Muscle layer of colon (tissue), 2 donors: ENCODE results near the gene XYLT1.
A peak's percentile ranks its signal among the peaks of the same experiment; 100 is the strongest.
"Not testable (repeated sequence)": the region's sequence is repeated elsewhere in the genome, so short reads cannot be mapped to it uniquely, and the experiment has no call there.

ENCODE experiments used
- H3K27ac ChIP-seq: one replicate; pipeline ENCODE4 v1.7.0; 2013; ENCODE audit warnings: low read depth, mild to moderate bottlenecking, low read length, moderate library complexity
- H3K27me3 ChIP-seq, 2 donors: one replicate each; pipeline ENCODE4 v1.7.0; 2013; ENCODE audit warnings: low read length in 2 of 2, mild to moderate bottlenecking in 2 of 2; ENCODE audit not compliant: insufficient read depth in 2 of 2, control insufficient read depth in 1 of 2
- H3K36me3 ChIP-seq: one replicate; pipeline ENCODE4 v1.7.0; 2013; ENCODE audit warnings: mild to moderate bottlenecking, low read length; ENCODE audit not compliant: insufficient read depth
- H3K4me1 ChIP-seq: one replicate; pipeline ENCODE4 v1.7.0; 2013; ENCODE audit warnings: mild to moderate bottlenecking, low read length; ENCODE audit not compliant: insufficient read depth
- H3K4me3 ChIP-seq, 2 donors: one replicate each; pipeline ENCODE4 v1.7.0; 2013; ENCODE audit warnings: low read length in 2 of 2, low read depth in 1 of 2, mild to moderate bottlenecking in 1 of 2, moderate library complexity in 1 of 2
- H3K9ac ChIP-seq: one replicate; pipeline ENCODE4 v1.7.0; 2013; ENCODE audit warnings: low read length
- H3K9me3 ChIP-seq: one replicate; pipeline ENCODE4 v1.7.0; 2013; ENCODE audit warnings: mild to moderate bottlenecking, low read length
- donor health status: abdominal sarcoma.
- donor health status: Adenocarcinoma of cecum.

The XYLT1 gene

DNA sequence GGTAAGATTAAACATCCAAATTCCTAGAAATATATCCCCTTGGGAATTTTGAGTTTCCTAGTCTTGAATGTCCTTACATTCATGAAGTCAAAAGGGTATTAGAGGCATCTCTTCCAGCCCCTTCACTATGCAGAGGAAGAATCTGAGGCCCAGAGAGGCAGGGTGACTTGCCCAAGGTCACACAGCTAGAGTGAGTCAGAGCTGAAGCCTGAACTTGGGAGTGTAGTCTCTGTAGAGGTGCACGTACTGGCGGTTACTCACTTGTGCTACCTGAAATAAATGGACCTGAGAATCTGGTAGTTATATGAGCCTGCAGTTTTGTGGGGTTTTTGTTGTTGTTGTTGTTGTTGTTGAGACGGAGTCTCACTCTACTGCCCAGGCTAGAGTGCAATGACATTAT is 164.0 kb downstream of the XYLT1 start:
- peaks cover 88% of the 10 kb centered on the region for H3K4me1 ChIP-seq
- H3K9ac ChIP-seq = no peak overlapping the region
- H3K9me3 ChIP-seq = no peaks in the 10 kb centered on the region
- no peak overlapping the region for H3K4me3 ChIP-seq
- H3K27me3 ChIP-seq = no peaks in the 10 kb centered on the region
- H3K27ac ChIP-seq = peak overlapping the region; percentile 56
- H3K36me3 ChIP-seq = no peaks in the 10 kb centered on the region

DNA sequence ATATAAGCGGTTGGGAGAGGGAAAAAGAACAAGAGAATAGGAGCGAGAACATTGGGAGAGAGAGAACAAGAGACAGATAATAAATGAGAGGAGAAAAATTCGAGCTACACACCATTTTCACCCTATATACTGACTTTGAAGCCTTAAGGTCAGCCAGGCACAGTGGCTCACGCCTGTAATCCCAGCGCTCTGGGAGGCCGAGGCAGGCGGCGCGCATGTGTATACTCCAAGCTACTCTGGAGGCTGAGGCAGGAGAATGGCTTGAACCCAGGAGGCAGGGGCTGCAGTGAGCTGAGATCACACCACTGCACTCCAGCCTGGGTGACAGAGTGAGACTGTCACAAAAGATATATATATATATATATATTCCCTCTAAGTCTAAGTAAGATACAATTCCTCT is 164.5 kb downstream of the XYLT1 start:
- H3K9ac ChIP-seq, H3K36me3 ChIP-seq, H3K27me3 ChIP-seq, H3K4me3 ChIP-seq, H3K9me3 ChIP-seq: not testable (repeated sequence)
- Histone ChIP-seq H3K27ac (peak overlapping the region; percentile 57), H3K4me1 (peaks cover 82% of the 10 kb centered on the region)

DNA sequence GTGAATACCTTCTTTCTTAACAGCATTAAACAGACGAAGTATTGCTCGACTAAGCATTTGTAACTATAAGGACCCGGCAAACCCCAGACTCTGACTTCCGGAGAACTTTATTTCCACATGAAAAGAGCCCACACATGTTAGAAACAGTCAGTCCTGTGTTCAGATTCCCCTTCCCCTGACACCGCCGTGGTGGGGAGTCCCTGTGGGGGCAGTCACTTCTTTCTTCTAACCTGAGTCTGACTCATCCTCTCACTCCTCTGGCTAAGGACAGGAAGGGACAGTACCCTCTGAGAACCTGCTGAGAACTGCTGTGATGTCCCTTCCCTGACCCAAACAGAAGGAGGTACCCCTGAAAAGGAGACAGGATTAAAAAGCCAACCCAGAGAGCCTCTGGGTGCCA is 165.1 kb downstream of the XYLT1 start:
- Histone ChIP-seq H3K9ac (no peak overlapping the region), H3K4me3 (no peak overlapping the region), H3K27me3 (no peaks in the 10 kb centered on the region), H3K27ac (peak overlapping the region; percentile 57), H3K4me1 (peaks cover 77% of the 10 kb centered on the region), H3K9me3 (no peaks in the 10 kb centered on the region), H3K36me3 (no peaks in the 10 kb centered on the region)

DNA sequence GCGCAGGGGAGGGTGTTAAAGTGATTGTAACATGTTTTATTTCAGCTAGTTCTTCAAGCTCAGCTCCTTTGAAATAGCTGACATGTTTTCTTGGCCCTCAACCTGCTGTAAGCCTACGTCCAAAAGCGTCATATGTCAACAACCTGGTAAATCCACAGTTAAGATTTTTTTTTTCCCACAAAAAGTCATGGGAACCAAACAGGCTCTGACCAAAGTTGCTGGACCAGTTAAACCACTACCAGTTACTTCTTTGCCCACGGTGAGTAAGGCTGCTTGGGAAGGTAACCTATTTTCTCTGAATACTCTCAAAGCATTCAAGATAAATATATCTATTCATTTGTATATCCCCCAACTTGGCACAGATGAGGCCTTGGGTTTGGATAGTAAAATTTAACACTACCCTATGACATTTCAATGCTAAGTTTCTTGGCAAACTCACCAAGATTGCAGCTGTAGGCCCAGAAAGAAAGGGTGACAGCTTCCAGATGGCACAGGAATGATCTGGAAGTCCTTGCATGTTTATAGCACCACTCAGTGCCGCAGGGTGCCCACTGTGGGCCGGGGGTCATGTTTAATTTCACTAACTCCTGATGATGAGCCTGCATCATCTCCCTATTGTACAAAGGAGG is 166.2 kb downstream of the XYLT1 start:
- H3K4me3 ChIP-seq = no peak overlapping the region
- H3K36me3 ChIP-seq = no peaks in the 10 kb centered on the region
- peaks cover 75% of the 10 kb centered on the region for H3K4me1 ChIP-seq
- H3K9ac ChIP-seq = no peak overlapping the region
- H3K27me3 ChIP-seq = no peaks in the 10 kb centered on the region
- H3K9me3 ChIP-seq = no peaks in the 10 kb centered on the region
- peak overlapping the region; percentile 69 for H3K27ac ChIP-seq

- Histone ChIP-seq H3K27me3 (no peaks in the 10 kb centered on the region), H3K9ac (peak overlapping the region; percentile 2), H3K27ac (peak overlapping the region; percentile 69), H3K36me3 (no peaks in the 10 kb centered on the region), H3K4me3 (no peak overlapping the region), H3K4me1 (peaks cover 75% of the 10 kb centered on the region), H3K9me3 (no peaks in the 10 kb centered on the region)
Observed at GRCh38 chr16:17304106-17304490, 166.7 kb downstream of the XYLT1 start.

GRCh38 chr16:17303101-17303500 is 167.7 kb downstream of the XYLT1 start:
- no peak overlapping the region for H3K4me3 ChIP-seq
- H3K9me3 ChIP-seq = no peaks in the 10 kb centered on the region
- H3K27me3 ChIP-seq = no peaks in the 10 kb centered on the region
- peaks cover 70% of the 10 kb centered on the region for H3K4me1 ChIP-seq
- peak overlapping the region; percentile 69 for H3K27ac ChIP-seq
- no peak overlapping the region for H3K9ac ChIP-seq
- no peaks in the 10 kb centered on the region for H3K36me3 ChIP-seq

- no peaks in the 10 kb centered on the region for H3K9me3 ChIP-seq
- no peaks in the 10 kb centered on the region for H3K27me3 ChIP-seq
- H3K4me3 ChIP-seq = no peak overlapping the region
- no peak overlapping the region for H3K27ac ChIP-seq
- no peak overlapping the region for H3K9ac ChIP-seq
- no peaks in the 10 kb centered on the region for H3K36me3 ChIP-seq
- peaks cover 68% of the 10 kb centered on the region for H3K4me1 ChIP-seq
Observed at GRCh38 chr16:17302620-17303019, 168.1 kb downstream of the XYLT1 start.

DNA sequence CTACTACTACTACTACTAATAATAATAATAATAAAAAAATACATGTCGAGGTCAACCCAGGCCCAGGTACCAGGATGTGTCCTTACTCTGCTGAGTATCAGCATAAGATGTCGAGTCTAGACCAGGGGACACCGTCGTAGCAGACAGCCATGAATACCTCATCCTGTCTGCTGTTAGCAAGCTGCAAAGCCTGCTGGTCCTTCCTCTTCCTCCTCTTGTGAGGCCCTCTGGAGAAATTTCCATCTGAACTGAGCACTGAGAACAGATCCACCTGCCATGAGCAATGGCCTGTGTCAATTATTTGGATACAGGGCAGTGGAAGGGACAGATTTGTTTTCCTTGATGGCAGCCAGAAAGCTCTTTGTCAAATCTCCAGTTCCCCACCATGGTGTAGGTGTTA is 168.5 kb downstream of the XYLT1 start:
- H3K27me3 ChIP-seq = no peaks in the 10 kb centered on the region
- H3K9me3 ChIP-seq = no peaks in the 10 kb centered on the region
- H3K36me3 ChIP-seq = no peaks in the 10 kb centered on the region
- H3K4me3 ChIP-seq = no peak overlapping the region
- H3K9ac ChIP-seq = no peak overlapping the region
- no peak overlapping the region for H3K27ac ChIP-seq
- peaks cover 65% of the 10 kb centered on the region for H3K4me1 ChIP-seq

DNA sequence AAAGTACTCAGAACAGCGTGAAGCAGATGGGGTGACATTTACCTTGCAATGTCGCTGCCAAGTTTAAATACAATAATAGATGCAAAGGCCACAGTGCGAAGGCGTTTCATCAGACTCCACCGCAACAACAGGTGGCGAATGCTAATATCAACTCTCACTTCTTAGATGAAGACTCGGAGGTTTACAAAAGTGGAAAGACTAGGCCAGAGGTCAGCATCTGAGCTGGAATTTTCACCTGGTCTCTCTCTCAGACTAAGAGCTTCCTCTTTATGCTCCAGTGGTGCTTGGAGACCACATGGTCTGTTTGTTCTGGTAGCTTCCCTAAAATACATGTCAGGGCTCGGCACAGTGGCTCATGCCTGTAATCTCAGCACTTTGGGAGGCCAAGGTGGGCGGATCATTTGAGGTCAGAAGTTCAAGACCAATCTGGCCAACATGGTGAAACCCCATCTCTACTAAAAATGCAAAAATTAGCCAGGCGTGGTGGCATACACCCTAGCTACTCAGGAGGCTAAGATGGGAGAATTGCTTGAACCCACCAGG is 169.1 kb downstream of the XYLT1 start:
- no peak overlapping the region for H3K9ac ChIP-seq
- H3K27ac ChIP-seq = no peak overlapping the region
- H3K27me3 ChIP-seq = no peaks in the 10 kb centered on the region
- no peaks in the 10 kb centered on the region for H3K9me3 ChIP-seq
- H3K4me1 ChIP-seq = peaks cover 65% of the 10 kb centered on the region
- no peak overlapping the region for H3K4me3 ChIP-seq
- H3K36me3 ChIP-seq = no peaks in the 10 kb centered on the region

DNA sequence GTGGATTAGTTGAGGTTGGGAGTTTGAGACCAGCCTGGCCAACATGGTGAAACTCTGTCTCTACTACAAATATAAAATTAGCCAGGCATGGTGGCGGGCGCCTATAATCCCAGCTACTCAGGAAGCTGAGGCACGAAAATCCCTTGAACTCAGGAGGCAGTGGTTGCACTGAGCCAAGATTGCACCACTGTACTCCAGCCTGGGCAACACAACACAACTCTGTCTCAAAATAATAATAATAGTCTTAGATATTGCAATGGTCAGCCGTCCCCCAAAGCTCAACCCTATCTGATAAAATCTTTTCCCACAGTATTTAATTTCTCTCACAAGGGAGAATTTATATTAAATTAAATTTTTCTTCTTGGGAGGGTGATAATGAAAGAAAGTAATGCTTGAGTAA is 169.6 kb downstream of the XYLT1 start:
- Histone ChIP-seq H3K36me3 (no peaks in the 10 kb centered on the region), H3K9ac (no peak overlapping the region), H3K27ac (no peak overlapping the region), H3K4me3 (no peak overlapping the region), H3K27me3 (no peaks in the 10 kb centered on the region), H3K4me1 (peaks cover 69% of the 10 kb centered on the region), H3K9me3 (no peaks in the 10 kb centered on the region)

GRCh38 chr16:17299790-17300189 is 171.0 kb downstream of the XYLT1 start:
- Histone ChIP-seq H3K27me3 (no peaks in the 10 kb centered on the region), H3K4me1 (peaks cover 63% of the 10 kb centered on the region), H3K27ac (no peak overlapping the region), H3K36me3 (no peaks in the 10 kb centered on the region), H3K9ac (no peak overlapping the region), H3K4me3 (no peak overlapping the region), H3K9me3 (no peaks in the 10 kb centered on the region)

DNA sequence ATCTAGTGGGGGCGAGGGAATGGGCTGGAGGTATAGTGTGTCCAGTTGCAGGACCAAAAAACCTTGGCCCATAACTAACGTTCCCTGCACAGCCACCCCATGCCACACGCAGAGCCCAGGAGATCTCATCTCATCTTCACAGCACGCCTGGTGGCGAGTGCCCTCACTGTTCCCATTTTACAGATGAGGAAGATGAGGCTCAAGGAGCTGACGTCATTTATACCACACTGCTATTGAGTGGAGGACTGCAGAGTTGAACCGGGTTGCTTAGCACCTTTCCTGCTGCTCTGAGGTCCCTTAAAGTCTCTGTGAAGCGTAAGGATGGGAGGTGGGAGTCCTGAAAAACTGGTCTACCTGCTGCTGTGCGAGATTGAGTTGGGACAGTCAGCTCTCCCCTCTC is 172.5 kb downstream of the XYLT1 start:
- no peak overlapping the region for H3K27ac ChIP-seq
- H3K4me1 ChIP-seq = peaks cover 55% of the 10 kb centered on the region
- H3K27me3 ChIP-seq = no peaks in the 10 kb centered on the region
- no peak overlapping the region for H3K4me3 ChIP-seq
- H3K9me3 ChIP-seq = no peaks in the 10 kb centered on the region
- H3K9ac ChIP-seq = no peak overlapping the region
- H3K36me3 ChIP-seq = no peaks in the 10 kb centered on the region
